GM18868 (cell line): ENCODE measurements around the gene FTH1.
"Not testable (repeated sequence)": the region's sequence is repeated elsewhere in the genome, so short reads cannot be mapped to it uniquely, and the experiment has no call there.

ENCODE experiments used
- ATAC-seq: cut with Tn5 transposase; IDR thresholded peaks from one replicate; pipeline ENCODE4 v1.9.1; 2021; ENCODE audit warnings: mild to moderate bottlenecking, moderate library complexity; ENCODE audit not compliant: unreplicated experiment

The FTH1 gene

GRCh38 chr11:61964058-61964665 is 3.3 kb downstream of the FTH1 start:
- ATAC-seq = no peak

- no peak for ATAC-seq
These were observed 4.0 kb downstream of the FTH1 start for GRCh38 chr11:61963282-61964057.

GRCh38 chr11:61963016-61963281 is 4.5 kb downstream of the FTH1 start:
- no peak for ATAC-seq

GRCh38 chr11:61962213-61963015 is 5.0 kb downstream of the FTH1 start:
- ATAC-seq = no peak

GRCh38 chr11:61961570-61962212 is 5.7 kb downstream of the FTH1 start:
- no peak for ATAC-seq

GRCh38 chr11:61960532-61960931 is 6.9 kb downstream of the FTH1 start:
- ATAC-seq = no peak

GRCh38 chr11:61959678-61960077 is 7.8 kb downstream of the FTH1 start:
- no peak for ATAC-seq

- no peak for ATAC-seq
These were observed 8.3 kb downstream of the FTH1 start for GRCh38 chr11:61959114-61959513.

- ATAC-seq = no peak
These were observed 8.8 kb downstream of the FTH1 start for GRCh38 chr11:61958590-61958989.

- ATAC-seq = no peak
These were observed 10.2 kb downstream of the FTH1 start for GRCh38 chr11:61957021-61957770.

- no peak for ATAC-seq
These were observed 11.0 kb downstream of the FTH1 start for GRCh38 chr11:61956191-61957020.

- ATAC-seq = no peak
These were observed 11.9 kb downstream of the FTH1 start for GRCh38 chr11:61955422-61956135.

- no peak for ATAC-seq
These were observed 12.5 kb downstream of the FTH1 start for GRCh38 chr11:61954851-61955421.

- ATAC-seq = no peak
These were observed 13.2 kb downstream of the FTH1 start for GRCh38 chr11:61954106-61954850.

GRCh38 chr11:61953632-61954031 is 13.8 kb downstream of the FTH1 start:
- ATAC-seq = not testable (repeated sequence)

- no peak for ATAC-seq
These were observed 14.6 kb downstream of the FTH1 start for GRCh38 chr11:61952882-61953281.

- no peak for ATAC-seq
These were observed 15.8 kb downstream of the FTH1 start for GRCh38 chr11:61951484-61952135.

GRCh38 chr11:61950035-61950547 is 17.3 kb downstream of the FTH1 start, which contains the start of gene BEST1:
BEST1 (plus strand) TSS chr11:61950351; CDS start chr11:61951807, 1,456 bp downstream.
- ATAC-seq = no peak
